CMK (cell line): ENCODE measurements around the gene RNF144A.

Experiments
- DNase-seq: peaks from one replicate; pipeline ENCODE4 v3.0.0-alpha.2; 2010; ENCODE audit warnings: low read depth

Gene RNF144A

DNA sequence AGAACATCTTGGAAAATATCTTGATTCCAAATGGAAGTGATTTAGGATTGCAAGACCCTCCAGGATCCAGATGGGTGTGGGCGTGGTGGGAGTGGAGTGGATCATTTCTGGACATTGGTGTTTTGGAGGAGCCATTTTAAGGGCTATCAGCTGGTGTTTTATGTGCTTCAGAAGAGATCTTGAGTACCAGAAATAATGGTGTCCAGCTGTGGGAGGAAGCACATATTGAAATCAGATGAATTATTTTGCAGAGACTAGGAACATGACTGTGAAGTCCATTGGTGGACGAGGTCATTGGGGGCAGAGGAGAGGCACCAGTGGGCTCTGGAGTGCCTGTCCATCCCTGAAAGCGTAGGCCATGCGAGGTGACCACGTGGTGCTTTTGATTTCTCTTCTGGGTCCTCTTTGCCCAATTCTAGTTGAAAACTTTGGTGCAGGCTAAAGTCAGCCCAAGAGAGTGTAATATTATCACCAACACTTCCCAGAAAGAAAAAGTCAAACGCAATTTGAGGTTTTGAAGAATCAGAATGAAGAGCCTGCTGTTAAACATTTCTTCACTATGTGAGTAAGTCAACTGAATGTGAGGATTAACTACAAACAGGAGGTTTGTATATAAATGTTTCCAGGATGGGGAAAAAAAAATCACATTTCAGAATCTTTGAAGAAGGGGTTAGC, 31.6 kb downstream of the RNF144A start:
- DNase-seq: no peak

DNA sequence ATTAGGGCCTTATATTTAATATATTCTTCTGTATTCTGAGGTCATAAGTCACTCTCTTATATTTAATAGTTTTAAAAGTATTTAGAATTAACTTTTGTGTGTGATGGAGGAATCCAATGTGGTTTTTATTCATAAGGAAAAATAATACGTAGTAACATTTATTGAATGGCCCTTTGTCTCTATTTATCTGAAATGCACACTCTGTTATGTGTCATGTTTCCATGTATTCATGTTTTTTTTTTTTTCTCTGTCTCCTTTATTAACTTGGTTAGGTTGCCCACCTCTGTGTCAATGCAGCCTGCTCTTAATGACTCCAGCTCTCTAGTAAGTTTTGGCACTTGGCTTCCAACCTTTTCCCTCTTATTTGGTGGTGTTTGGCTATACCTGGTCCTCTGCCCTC, 33.8 kb downstream of the RNF144A start:
- no peak for DNase-seq

DNA sequence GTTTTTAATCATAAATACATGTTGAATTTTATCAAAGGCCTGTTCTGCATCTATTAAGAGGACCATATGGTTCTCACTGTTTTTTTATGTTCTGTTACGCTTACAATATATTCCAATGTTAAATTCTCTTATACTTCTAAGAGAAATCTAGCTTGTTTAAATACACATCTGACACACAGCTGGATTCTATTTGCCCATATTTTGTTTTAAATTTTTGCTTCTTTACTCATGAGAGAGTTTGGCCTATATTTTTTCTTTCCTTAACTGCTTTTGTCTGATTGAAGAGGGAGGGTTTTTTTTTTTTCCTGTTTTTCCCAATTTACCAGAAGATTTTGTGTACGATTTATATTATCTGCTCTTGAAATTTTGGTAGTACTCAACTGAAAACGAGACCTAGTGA, 34.9 kb downstream of the RNF144A start:
- no peak for DNase-seq

DNA sequence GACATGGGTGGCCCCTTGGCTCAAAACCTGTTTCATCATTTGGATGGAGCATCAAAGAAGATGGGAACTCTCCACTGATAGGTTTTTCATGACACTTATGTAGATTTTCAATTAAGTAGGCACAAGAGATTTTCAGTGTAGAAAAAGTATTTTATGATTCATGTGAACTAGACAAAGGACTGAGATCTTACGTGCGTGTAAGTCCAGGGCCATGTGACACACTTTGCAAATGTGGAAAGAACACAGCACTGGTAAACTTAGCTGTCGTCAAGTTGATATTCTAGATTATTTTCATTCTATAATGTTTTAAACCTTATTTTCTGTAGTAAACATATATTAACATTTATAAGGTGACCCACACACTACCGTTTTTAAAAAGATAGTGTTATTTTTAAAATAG, 37.4 kb downstream of the RNF144A start:
- DNase-seq: no peak

DNA sequence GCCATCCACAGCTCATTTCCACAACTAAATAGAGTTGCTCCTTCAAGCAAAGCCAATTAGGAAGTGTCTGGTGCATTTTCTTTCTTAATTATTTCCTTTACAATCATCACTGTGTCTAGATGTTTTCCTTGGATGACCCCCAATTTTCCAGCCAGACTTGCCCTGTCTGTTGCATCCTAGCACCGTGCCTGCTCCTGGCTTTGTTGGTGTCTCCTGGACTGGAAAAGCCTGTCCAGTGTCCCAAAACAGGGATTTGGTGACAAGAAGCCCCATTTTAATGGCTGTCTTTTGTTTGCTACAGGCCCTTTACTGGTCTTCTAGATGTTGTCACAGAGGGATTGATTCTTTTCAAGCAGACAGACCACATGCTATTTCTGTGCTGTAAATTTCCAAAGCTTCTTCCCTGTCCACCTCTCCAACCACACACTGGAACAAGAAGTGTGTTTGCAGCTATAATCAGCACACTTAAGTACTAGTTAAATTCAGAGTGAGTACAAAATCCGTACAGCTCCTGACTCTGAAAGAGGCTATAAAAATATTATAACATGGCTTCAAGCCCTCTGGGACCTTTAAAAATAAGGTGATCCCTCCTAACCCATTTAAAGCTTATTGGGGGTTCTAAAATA, 38.4 kb downstream of the RNF144A start:
- no peak for DNase-seq

DNA sequence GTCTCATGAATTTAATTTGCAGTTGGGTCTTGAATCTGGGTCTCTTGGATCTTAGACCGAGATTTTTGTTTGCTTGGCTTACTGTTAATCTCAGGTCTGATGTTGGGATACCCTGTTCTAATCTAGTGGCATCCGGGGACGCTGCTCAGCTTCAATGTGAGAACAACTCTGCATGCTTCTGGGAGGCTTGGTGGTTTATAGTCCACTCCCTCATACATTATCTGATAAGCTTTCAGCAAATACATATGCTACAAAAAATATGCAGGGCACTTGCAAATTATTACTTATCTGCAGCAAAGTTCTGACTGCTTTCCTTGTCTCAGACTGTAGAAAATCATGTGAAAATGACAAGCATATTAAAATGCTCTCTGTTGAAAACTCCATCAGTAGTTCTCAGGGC, 39.4 kb downstream of the RNF144A start:
- DNase-seq: no peak

DNA sequence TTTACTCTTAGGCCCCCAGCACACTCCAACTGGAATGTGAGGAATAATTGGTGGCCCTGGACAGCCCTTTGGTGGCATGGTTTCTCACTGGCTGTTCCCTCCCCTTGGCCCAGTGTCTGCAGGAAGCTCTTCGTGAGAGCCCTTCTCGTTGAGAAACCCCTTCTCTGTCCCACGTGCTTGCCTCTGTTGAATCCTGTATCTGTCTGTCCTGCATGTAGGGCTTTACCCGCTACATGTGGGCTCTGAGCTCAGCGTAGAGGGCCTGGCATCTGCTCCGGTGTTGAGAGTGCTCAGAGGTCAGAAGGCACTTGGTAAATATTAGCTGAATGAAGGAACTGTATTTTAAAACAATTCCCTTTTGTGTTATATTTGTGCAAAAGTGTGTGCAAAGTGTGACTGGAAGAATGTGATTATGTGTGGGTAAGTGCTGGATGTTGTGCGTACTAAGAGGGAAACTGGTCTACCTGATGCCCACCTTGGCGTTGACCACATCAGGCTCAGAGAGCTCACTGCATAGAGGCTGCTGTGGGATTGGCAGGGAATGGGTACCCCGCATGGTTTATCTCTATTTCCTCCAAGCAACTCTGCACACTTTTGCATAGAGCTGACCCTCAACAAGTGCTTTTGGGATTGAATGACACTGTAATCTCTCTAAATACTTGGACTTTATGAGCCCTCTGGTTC, 40.0 kb downstream of the RNF144A start:
- DNase-seq: no peak

DNA sequence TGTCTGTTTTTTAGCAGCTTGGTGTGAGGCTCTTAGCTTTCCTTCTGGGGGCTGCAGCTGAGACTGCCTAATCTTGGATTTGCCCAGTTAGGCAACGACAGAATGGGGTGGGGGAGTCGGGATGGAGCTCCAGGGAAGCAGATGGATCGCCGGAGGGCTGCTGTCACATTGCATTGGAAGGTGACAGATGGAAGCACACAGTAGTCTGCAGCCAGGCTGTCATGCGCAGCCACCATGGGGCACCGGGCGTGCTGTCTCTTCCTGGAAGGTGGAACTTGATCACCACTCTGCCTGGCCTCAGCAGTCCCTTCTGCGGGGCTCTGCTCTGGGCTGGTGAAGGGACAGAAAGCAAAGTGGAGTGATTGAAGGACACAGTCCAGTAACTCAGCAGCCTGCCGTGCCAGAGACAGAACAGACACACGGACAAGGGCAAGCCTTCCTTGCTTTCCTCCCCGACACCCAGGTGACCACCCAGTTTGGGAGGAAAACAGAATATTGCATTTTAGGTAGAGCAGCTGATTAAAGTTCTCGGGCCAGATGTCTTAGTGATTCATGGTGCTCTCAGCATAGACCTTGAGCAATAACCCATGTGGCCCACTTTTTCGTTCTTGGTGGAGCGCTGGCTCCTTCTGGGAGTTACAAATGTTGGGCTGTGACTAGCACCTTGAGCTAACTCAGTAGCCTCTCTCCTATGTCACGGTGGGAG, 40.9 kb downstream of the RNF144A start:
- DNase-seq: no peak

DNA sequence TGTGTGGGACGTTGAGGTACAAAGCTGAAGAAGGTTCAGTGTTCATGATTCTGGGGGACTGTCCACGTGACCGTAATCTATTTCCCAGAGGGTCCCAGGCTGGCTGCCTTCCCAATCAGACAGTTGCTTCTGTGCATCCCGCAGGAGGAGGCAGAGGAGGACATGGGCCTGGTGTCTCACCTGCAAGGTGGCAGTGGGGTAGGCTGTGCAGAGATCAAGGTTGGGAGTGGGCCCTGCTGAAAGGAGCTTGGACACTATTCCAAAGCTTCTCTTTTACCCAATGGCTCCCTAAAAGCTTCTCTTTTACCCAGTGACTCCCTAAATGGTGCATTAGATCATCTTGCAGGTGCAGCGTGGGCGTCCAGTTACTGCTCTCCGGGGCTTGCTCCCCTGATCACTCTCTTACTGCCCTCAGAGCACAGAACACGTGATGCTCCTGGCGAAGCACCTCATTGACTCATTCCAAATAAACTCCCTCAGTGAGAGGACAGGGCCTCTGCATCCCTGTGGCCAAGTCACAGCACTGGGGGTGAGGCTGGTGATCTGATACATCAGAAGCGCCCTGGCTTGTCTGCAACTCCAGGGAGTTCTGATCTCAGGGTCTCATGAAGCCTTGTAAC, 41.5 kb downstream of the RNF144A start:
- no peak for DNase-seq

DNA sequence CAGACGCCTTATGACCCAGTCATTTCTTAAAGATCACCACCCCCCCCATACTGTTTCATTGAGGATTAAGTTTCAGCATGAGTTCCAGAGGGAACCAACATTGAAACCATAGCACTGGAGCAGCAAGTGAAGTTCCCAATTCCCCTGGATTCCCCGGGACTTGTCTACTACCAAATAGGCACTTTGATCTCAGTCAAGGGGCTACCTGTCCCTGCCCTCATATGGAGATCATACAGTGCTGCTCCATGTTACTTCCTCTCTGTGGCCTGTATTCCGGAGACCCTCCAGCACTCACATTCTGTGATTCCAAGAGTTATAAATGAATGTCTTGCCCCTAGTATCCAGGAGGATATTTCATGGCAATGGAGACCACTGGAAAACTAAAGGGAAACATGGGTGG, 42.5 kb downstream of the RNF144A start:
- no peak for DNase-seq

DNA sequence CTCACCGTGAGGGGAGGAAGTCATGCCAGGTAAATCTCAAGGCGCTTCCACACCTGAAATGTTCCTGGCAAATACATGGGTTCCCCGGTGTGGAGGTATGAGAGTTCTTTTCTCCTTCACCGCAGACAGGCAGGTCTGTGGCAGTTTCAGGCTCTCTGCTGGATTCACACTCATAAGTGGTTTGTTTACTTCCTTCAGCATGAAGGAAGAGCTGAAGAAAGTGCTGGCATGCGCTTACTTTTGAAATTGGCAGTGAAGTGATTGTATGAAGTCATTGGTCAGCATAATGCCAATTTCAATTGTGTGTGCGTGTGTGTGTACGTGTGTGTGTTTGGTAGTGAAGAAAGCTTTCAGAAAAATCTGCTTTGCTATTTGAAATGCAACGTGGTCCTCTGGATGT, 43.4 kb downstream of the RNF144A start:
- DNase-seq: no peak

DNA sequence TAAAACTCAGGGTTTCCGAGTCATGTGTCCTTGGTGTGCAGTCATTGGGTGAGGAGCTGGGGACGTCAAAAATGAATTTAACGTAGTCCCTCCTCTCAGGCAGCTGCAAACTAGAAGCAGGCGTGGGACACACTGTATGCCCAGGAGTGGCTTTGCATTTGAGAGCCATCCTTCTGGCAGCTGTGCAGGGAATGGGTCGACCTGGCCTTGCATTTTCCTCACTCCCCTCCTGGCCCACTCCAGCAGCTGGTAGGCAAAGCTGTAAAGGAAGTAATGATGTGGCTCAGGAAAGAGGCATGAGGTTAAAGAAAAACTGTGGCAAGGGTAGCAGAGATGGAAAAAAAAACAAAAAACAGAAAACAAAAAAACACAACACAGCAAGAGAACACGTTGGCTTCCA, 46.5 kb downstream of the RNF144A start:
- no peak for DNase-seq

DNA sequence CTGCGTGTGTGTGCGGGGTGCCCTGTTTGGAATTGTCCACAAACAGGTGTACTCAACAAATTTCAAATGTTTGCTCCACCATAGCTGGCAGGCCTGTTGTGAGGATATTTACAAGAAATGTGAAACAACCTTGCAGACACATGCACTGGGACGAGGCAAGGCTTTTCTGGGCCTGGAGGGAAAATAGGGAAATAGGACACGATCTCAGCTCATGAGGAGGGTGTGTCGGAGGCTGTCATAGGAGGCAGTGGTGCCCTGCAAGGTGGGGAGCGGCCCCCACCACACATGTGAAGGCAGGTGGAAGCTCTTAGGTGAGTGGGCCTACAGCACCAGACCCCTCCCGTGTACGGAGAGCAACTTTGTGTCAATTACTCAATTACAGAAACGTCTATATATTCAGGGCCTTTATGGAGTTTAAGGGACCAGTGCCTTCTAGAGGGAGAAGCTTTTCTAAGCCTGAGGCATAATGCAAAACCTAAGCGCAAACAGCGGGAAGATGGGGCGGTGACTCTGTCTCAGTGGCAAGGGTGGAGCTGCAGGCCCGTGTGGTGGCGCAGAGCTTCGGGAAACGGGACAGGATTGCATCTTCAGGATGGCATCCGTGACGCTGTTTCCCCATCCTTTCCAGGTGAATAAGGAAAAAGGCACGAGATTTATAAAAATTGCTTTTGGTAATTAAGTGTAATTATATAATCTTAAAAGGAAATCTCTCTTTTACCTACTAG, 48.0 kb downstream of the RNF144A start:
- no peak for DNase-seq

DNA sequence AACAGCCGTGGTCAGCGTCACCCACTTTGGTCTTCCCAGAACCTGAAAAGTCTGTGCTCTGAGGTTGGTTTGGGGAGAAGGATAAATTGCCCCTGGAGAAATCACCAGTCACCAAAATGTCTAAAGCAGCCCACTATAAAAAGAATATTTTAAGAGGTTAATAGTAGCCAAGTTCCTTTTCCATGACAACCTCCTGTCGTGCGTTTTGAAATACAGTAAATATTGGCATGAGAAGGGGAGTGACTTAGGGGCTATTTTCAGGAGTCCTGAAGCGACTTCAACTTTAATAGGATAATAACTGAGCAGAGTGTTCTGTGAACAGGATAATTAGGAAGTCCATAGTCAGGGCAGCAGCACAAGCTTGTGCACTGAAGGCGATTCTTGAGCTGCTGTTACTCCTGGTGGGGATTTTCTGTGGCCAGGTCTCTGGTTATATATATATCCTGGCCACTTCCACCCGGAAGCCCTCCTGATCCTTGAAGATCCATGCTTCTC, 49.3 kb downstream of the RNF144A start:
- no peak for DNase-seq

DNA sequence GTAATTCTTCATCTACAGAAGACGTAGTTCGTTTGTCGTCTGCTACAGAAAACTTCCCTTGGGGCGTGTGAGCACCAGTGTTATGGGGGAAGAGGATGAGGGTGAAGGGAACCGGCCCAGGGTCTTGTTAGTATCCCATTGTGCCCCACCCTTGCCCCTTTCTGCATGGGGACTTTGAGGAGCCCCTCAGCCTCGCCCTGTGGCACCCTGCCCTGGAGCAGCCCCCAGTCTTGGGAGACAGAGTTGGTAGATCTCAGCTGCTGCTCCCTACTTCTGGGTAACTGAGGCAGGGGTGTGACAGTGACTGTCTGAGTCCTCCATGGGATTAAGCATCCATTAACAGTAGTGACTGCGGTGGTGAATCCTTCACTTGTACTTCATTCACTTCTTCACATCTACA, 50.1 kb downstream of the RNF144A start:
- DNase-seq: no peak

DNA sequence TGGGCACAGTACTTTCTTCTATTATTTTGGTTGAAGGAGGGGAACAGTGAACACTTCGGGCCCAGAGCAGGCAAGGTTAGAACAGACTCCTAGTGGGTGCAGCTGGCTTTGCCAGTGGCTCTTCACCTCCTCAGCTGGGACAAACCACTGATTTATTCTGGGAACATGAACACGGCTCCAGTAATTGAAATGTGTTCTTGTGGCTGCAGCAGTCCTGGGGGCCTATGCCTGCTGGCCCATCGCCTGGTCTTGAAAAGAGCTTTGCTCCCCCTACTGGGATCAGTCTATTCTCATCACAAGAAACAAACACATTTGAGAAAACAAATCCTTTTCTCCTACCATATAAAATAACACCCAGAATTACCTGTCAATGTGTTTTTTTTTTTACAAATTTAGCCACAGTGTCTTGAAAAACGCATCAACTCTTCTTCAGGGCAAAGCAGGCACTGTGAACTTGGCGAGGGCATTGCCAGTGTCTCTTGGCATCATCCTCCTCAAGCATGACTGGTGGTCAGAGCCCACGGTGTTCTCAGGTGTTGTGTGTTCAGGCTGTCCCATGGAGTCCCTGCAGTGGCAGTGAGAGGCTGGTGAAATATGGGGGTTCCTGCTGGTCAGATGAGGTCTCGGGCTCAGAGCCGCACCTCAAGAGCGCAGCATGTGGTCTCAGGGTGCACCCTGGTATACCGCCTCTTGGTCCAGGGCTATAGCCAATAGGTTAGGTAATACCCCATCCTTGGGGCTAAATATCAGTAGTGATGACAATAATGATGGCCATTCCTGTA, 51.3 kb downstream of the RNF144A start:
- DNase-seq: no peak

DNA sequence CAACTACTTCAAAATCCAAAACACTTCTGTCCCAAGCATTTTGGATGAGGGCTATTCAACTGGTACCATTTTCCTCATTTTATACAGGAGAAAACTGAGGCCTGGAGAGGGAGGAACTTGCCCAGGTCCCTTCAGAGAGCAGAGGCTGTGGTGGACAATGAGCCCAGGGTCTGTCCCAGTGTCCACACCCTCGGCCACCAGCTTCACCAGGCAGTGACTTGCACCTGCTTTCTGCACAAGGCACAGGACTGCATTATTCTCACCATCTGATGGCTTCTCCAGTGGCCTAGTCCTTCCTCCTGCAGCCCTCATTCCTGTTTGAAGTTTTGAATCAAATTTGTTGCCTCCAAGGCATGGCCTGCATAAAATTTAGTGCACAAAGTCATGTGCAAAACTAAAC, 53.3 kb downstream of the RNF144A start:
- DNase-seq: no peak

DNA sequence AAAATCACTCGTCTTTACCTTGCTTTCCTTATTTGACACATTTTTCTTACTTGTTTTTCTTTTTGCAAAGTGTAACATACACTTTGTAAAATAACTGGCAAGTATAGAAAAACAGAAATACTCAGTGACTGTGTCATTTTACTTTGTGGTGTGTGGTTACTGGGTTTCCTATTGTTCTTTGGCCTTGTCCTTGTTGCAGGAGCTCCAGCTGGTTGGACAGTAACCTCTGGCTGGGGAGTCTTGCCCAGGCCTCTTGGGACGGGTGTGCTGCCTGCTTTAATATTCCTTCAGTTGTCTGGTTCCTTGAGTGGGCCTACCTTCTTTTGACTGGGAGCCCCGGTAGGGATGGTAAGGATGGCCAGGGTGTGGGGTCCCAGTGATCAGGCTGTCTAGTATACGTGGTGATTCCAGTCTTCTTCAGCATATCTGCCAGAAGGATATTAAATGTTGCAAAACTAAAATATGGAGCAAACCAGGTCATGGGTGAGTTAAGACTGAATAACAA, 53.8 kb downstream of the RNF144A start:
- DNase-seq: no peak

DNA sequence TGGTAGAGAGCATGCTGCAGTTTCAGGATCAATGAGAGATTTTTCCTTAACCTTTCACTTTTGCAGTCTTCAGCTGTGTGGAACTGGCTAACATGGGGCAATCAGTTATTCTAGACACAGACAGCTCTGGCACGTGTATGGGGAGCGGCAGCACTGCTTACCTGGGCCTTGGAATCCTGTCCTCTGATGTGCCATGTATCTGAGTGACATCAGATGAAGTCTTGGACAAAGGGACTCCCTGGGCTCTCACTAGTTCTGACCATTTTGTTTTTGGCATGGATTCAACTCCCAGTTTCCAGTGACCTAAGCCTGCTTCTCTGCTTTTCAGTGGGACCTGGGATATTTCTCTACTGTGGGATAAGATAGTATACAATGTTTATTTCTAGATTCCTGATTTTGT, 54.3 kb downstream of the RNF144A start:
- no peak for DNase-seq

DNA sequence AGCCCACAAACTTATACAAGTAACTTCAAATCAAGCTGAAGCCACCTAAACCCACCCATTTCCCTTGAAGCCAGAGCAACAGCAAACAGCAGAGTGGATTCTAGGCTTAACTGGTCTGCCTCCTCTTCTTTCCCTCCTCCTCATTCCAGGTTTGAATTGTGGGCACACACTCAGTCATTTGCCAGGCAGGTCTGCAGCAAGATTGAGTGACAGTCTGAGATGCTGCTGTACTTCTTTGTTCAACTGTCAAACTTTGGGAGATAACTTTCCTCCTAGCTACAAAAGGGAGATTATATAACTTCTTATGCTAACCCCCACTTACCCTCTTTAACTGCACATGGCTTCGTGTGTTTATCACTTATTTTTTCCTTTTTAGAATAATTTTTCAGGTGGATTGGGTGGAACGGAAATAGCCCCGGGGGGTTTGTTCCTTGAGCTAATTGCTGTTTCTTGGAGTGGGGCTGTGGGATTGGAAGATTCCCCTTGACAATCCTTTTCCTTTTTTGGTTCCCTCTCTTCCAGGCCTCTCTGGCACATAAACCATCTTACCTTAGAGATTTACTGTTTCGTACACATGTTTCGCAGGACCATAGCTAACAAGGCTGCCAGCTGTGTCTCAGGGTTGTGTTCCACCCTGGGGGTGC, 55.0 kb downstream of the RNF144A start:
- DNase-seq: no peak
